Measurements from ENCODE around the gene EXOSC3. TPM values are rescaled to one million over a fixed set of nuclear protein-coding genes. Genes with fewer than 3 reads are reported as not detected.

Gene EXOSC3
- total and polyA plus RNA-seq, 9 of the 15 experiments (the other 6 are each of a cell fraction or from before 2014, with no cell fraction given): 18.5 to 266 (median 114) TPM

DNA sequence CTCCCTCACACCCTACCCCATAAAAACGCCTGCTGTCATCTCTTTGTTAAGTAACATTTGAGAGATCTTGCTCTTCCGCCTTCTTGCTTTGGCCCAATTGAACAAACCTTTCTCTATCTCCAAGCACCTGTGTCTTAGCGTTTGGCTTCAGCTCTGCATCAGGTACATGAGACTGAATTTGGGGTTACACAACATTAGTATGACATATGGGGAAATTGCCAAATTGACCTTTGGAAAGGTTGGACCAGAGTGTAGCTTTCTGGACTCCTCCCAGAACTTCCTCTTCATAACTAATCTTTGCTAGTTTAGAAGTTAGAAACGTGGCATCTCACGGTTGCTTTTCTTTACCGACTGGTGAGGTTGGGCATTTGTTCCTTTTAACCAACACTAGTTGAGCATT lies 3.5 kb upstream of the EXOSC3 start:
- CTCF ChIA-PET (ENCODE audit: low intra/inter-chr PET ratio): no interaction called here
- peak overlapping the region; percentile 54 for H2AFZ ChIP-seq (ENCODE audit: low read depth, low read length)
- FAIRE-seq (no peak), ATAC-seq (no peak), DNase-seq (ENCODE audit: extremely low read depth in 1 of 4, low spot score in 3 of 4) (no peak)
- H3K9me3 ChIP-seq (replicated peaks; ENCODE audit: control insufficient read depth, insufficient read depth, low read depth, low read length): no peaks in the 10 kb centered on the region
- POLR2A ChIA-PET: interaction anchor here (1.3 kb wide), 1 partner anchor 12 kb away, joined by 5 read pairs; the partner anchor contains the start of gene DCAF10
- in situ Hi-C loops (cut with MboI) (no loop called here), intact Hi-C loops (cut with micrococcal nuclease) (loop anchor here (5.0 to 10.0 kb wide), 2 partner anchors 196 to 276 kb away; partner anchors contain the start of genes SHB and TOMM5)
- 23% methylated on average over 6 of the region's 6 CpGs for WGBS (ENCODE audit: insufficient coverage, low coverage, missing lambda C conversion rate)
- no peaks in the 10 kb centered on the region for H3K27me3 ChIP-seq (ENCODE audit: control insufficient read depth in 2 of 2, insufficient read depth in 2 of 2, low read length in 2 of 2)
- no peaks in the 10 kb centered on the region for H3K9me1 ChIP-seq (ENCODE audit: control insufficient read depth, insufficient read depth, low read length)
- TF ChIP-seq CEBPB (tag; IDR thresholded peaks at IDR 0.05): peak; percentile 77
- TF ChIP-seq, protein P1, sequence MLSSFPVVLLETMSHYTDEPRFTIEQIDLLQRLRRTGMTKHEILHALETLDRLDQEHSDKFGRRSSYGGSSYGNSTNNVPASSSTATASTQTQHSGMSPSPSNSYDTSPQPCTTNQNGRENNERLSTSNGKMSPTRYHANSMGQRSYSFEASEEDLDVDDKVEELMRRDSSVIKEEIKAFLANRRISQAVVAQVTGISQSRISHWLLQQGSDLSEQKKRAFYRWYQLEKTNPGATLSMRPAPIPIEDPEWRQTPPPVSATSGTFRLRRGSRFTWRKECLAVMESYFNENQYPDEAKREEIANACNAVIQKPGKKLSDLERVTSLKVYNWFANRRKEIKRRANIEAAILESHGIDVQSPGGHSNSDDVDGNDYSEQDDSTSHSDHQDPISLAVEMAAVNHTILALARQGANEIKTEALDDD (IDR thresholded peaks at IDR 0.05): peak; percentile 38; the same call in 1 of the 2 replicates
- TF ChIP-seq SPI1 (IDR thresholded peaks at IDR 0.05; ENCODE audit: borderline replicate concordance, low read depth, low read length): no peak
- H3K79me2 ChIP-seq (ENCODE audit: control insufficient read depth, insufficient read depth, low read length): peaks cover 27% of the 10 kb centered on the region
- H4K20me1 ChIP-seq (replicated peaks; ENCODE audit: control insufficient read depth, insufficient read depth, low read length): no peaks in the 10 kb centered on the region
- H3K4me2 ChIP-seq (ENCODE audit: insufficient read depth, low read length): no peak overlapping the region; the same call in 1 of the 2 replicates
- H3K27ac ChIP-seq (ENCODE audit: extremely low read depth, low read depth, low read length): no peak overlapping the region
- H3K36me3 ChIP-seq (ENCODE audit: control insufficient read depth, insufficient read depth, low read length): peaks cover 7% of the 10 kb centered on the region
- H3K4me3 ChIP-seq: no peak overlapping the region
- peak overlapping the region in 1 of 2 experiments; percentile 33; a peak in 1 of 4 replicates for H3K9ac ChIP-seq (ENCODE audit: insufficient read depth in 1 of 2, low read depth in 2 of 2, low read length in 2 of 2)
- no TSS peak for BruUV-seq (replicated peaks)
- H3K4me1 ChIP-seq (replicated peaks in 1 of 2; ENCODE audit: control insufficient read depth in 2 of 2, insufficient read depth in 2 of 2, low read length in 2 of 2): peaks cover 8 to 17% of the 10 kb centered on the region in 2 experiments; a peak in 4 of 5 replicates

DNA sequence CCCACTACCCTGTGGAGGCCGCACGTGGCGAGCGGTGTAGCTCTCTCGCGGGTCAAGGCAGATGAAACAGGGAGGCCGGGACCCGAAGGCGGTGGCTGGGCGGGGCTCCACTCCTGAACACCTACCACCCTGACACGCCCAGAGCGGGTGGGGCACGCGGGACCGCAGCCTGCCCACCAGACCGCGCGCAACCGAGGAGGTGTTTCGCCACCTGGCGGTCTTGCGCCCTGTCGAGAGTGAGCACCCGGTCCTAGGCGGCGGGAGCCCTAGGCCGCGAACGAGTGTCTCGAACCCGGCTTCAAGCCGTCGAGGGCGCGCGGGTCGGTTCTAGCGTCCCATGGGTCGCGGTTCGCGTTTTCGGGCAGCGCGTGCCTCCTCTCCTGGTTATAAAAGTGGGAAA lies 2.2 kb upstream of the EXOSC3 start:
- POLR2A ChIA-PET: no interaction called here
- ATAC-seq (no peak), DNase-seq (ENCODE audit: extremely low read depth in 1 of 4, low spot score in 3 of 4) (no peak), FAIRE-seq (no peak)
- H4K20me1 ChIP-seq (replicated peaks; ENCODE audit: control insufficient read depth, insufficient read depth, low read length): 0 out of 2 replicates have a peak, but pooled peaks cover 5% of the 10 kb centered on the region
- no peaks in the 10 kb centered on the region for H3K9me3 ChIP-seq (replicated peaks; ENCODE audit: control insufficient read depth, insufficient read depth, low read depth, low read length)
- CTCF ChIA-PET (ENCODE audit: low intra/inter-chr PET ratio): no interaction called here
- H3K4me3 ChIP-seq: no peak overlapping the region
- peaks cover 20% of the 10 kb centered on the region for H3K36me3 ChIP-seq (ENCODE audit: control insufficient read depth, insufficient read depth, low read length)
- no peaks in the 10 kb centered on the region for H3K27me3 ChIP-seq (ENCODE audit: control insufficient read depth in 2 of 2, insufficient read depth in 2 of 2, low read length in 2 of 2)
- peaks cover 3% of the 10 kb centered on the region for H3K9me1 ChIP-seq (ENCODE audit: control insufficient read depth, insufficient read depth, low read length)
- H3K9ac ChIP-seq (ENCODE audit: insufficient read depth in 1 of 2, low read depth in 2 of 2, low read length in 2 of 2): no peak overlapping the region
- H2AFZ ChIP-seq (ENCODE audit: low read depth, low read length): no peak overlapping the region
- WGBS (ENCODE audit: insufficient coverage, low coverage, missing lambda C conversion rate): 97% methylated on average over 32 of the region's 45 CpGs
- in situ Hi-C loops (cut with MboI) (no loop called here), intact Hi-C loops (cut with micrococcal nuclease) (loop anchor here (5.0 to 10.0 kb wide), 2 partner anchors 195 to 278 kb away; partner anchors contain the start of genes SHB and TOMM5)
- H3K4me2 ChIP-seq (ENCODE audit: insufficient read depth, low read length): no peak overlapping the region
- no peak overlapping the region for H3K27ac ChIP-seq (ENCODE audit: extremely low read depth, low read depth, low read length)
- BruUV-seq (replicated peaks): no TSS peak
- peaks cover 39% of the 10 kb centered on the region for H3K79me2 ChIP-seq (ENCODE audit: control insufficient read depth, insufficient read depth, low read length)
- peaks cover 8 to 24% of the 10 kb centered on the region in 2 experiments; a peak in 4 of 5 replicates for H3K4me1 ChIP-seq (replicated peaks in 1 of 2; ENCODE audit: control insufficient read depth in 2 of 2, insufficient read depth in 2 of 2, low read length in 2 of 2)
- TF ChIP-seq, protein P2, sequence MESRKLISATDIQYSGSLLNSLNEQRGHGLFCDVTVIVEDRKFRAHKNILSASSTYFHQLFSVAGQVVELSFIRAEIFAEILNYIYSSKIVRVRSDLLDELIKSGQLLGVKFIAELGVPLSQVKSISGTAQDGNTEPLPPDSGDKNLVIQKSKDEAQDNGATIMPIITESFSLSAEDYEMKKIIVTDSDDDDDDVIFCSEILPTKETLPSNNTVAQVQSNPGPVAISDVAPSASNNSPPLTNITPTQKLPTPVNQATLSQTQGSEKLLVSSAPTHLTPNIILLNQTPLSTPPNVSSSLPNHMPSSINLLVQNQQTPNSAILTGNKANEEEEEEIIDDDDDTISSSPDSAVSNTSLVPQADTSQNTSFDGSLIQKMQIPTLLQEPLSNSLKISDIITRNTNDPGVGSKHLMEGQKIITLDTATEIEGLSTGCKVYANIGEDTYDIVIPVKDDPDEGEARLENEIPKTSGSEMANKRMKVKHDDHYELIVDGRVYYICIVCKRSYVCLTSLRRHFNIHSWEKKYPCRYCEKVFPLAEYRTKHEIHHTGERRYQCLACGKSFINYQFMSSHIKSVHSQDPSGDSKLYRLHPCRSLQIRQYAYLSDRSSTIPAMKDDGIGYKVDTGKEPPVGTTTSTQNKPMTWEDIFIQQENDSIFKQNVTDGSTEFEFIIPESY (CRISPR knock-in tag; IDR thresholded peaks at IDR 0.05): peak; percentile 97
- TF ChIP-seq GABPB1 (CRISPR knock-in tag; IDR thresholded peaks at IDR 0.05): no peak
- TF ChIP-seq CBX1 (IDR thresholded peaks at IDR 0.05; ENCODE audit: low read depth): peak; percentile 49; the same call in 1 of the 2 replicates
- no peak for TF ChIP-seq HNRNPK (IDR thresholded peaks at IDR 0.05; ENCODE audit: low read depth, low read length, poor library complexity, severe bottlenecking)
- no peak for TF ChIP-seq ZNF146 (CRISPR knock-in tag; IDR thresholded peaks at IDR 0.05; ENCODE audit: unreplicated experiment)
- TF ChIP-seq POLR2G (IDR thresholded peaks at IDR 0.05; ENCODE audit: low read depth, low read length): peak; percentile 46; the same call in 1 of the 2 replicates
- TF ChIP-seq, protein P3, sequence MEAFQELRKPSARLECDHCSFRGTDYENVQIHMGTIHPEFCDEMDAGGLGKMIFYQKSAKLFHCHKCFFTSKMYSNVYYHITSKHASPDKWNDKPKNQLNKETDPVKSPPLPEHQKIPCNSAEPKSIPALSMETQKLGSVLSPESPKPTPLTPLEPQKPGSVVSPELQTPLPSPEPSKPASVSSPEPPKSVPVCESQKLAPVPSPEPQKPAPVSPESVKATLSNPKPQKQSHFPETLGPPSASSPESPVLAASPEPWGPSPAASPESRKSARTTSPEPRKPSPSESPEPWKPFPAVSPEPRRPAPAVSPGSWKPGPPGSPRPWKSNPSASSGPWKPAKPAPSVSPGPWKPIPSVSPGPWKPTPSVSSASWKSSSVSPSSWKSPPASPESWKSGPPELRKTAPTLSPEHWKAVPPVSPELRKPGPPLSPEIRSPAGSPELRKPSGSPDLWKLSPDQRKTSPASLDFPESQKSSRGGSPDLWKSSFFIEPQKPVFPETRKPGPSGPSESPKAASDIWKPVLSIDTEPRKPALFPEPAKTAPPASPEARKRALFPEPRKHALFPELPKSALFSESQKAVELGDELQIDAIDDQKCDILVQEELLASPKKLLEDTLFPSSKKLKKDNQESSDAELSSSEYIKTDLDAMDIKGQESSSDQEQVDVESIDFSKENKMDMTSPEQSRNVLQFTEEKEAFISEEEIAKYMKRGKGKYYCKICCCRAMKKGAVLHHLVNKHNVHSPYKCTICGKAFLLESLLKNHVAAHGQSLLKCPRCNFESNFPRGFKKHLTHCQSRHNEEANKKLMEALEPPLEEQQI (IDR thresholded peaks at IDR 0.05): peak; percentile 26; the same call in 1 of the 2 replicates

Data from K562 (cell line).